NOMO-1 (cell line): ENCODE data around the gene ZNF100.
"Not testable (repeated sequence)": the region's sequence is repeated elsewhere in the genome, so short reads cannot be mapped to it uniquely, and the experiment has no call there.

Experiments
- DNase-seq, 2 experiments: peaks; one replicate each; lab custom pipeline; 2025; ENCODE audit not compliant: unreplicated experiment in 2 of 2; lab: John Stamatoyannopoulos, UW

ZNF100 gene

DNA sequence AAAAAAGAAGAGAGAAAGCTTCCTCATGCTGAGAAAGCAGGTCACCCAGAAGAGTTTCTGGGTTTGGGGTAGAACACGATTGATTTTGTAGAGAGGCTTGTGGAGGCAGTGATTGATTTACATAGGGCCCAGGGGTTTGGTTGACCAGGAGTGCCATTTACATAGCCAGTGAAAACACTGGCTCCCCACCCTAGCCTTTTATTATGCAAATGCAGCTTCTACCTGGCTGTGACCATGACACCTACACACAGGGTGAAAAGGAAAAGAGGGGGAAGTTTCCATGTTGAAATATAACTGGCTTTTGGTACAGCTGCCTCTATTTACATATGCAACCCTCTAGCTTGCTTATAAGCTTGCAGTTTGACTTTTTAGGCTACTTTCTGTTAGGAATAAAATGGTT is 62.0 kb downstream of the ZNF100 start:
- no peak for DNase-seq

DNA sequence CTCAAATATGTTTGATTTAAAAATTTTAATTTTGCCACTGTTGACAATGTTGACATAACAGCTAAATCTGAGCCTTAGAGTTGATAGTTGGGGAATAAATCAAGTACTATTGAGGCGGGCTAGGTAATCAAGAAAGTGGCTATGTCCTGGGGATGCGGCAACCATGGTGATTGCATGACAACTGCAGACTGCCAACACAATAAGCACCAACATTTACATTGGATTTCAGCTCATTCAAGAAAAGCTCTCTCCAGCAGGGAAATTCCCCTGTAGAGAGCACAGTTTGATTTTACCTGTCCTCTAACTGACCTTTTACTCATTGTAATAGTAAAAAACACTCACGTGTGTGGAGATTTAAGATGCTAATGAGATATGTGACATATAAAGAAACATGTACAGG is 63.1 kb downstream of the ZNF100 start:
- DNase-seq, result no peak

DNA sequence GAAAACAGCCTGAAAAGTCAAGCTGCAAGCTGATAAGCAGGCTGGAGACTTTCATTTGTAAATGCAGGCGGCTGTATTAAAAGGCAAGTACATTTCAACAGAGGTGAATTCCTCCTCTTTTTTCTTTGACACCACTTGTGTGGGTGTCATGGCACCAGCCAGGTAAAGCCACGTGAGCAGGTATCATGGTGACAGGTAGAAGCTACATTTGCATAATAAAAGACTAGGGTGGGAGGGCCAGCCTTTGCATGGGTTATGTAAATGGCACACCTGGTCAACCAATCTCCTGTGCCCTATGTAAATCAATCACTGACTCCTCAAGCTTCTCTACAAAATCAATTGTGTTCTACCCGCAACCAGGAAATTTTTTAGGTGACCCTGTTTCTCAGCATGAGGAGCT is 68.2 kb downstream of the ZNF100 start:
- DNase-seq, result no peak

DNA sequence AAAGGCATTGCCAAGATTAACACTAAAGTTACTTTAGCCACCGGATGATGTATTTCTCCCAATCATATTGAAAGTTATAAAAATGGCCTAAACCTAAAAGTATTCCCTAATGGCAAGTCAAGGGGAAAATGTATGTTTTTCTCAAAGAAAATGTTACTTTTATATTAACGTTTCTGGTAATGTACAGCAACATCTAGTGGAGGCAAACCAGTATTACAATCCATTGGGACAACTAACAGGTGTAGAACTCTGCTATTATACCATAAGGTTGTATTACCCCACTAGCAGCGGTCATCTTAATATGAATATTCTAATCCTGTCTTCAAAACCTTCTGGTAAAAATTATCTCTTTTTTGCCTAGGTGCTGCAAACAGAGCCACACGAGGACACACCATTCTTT is 69.2 kb downstream of the ZNF100 start:
- DNase-seq, result no peak

DNA sequence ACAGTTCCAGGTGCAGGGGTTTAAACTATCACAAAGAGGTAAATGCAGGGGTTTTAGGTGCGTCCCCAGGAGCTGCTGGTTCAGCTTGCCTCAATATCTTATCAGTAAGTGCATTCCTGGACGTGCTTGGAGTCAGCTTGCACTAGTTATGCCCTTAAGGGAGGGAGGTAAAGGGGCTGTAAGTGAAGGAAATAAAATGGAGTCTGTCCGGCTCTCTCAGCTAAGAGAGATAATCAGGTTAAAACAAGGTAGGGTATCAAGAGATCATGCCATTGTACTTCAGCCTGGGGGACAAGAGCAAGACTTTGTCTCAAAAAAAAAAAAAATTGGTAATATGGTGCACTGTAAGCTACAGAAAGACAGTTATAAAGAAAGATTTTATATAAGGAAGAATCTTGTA is 69.7 kb downstream of the ZNF100 start:
- no peak for DNase-seq

DNA sequence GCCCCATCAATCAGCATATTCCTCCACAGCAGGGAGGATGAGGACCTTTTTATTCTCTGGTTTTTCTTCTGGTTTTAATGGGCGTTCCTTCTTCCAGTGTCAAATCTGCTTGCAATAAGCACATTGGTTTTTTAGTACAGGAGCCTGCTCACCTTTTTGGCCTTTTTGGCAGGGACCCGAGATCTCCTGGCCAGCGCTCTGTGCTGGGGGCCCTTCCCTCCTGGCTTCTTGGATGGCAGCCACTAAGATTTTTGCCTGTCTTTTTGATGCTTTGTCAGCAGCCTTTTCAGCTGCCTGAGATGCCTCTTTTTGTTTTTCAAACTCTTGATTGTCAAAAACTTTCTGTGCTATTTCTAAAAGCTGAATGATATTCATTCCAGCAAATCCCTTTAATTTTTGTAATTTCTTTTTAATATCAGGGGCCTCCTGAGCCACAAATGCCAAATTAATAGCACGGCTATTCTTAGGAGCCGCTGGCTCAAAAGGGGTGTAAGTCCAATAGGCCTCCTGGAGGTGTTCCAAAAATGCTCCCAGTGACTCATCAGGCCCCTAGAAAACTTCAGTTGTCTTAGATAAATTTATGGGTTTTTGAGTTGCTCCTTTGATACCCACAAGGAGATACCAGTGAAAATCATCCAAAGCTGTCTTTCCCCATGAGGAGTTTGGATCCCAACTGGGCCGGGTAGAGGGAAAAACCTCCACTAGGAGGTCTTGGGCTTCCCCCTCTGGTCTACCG is 73.0 kb downstream of the ZNF100 start:
- DNase-seq, result no peak

DNA sequence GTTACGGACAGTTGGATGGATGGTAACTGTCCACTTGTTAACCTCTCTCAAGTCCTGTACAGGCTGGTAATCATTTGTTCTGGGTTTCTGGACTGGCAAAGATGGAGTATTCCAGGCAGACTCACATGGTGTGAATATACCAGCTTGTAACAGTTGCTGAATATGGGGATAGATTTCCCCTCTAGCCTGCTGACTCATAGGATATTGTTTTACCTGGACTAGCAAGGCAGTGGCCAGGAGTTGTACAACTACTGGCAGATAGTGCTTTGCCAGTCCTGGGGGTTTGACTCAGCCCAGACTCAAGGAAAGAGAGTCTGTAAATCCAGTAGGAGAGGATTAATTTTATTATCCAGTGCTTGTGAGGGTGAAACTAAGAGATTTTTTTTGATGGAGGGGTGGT is 74.0 kb downstream of the ZNF100 start:
- no peak for DNase-seq

DNA sequence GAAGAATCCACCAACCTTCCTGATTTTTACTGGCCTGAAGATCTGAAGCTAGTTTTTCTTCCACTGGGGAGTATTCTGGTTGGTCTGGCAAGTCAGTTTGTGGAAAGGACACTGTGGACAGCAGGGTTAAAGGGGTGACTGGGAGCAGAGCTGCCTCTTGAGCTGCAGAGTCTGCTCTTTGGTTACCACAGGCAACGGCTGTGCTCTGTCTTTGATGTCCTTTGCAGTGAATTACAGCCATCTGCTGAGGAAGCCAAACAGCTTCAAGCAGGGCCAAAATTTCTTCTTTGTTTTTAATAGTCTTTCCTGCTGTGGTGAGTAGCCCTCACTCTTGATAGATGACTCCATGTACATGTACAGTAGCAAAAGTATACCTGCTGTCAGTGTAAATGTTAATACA is 75.7 kb downstream of the ZNF100 start:
- no peak for DNase-seq

DNA sequence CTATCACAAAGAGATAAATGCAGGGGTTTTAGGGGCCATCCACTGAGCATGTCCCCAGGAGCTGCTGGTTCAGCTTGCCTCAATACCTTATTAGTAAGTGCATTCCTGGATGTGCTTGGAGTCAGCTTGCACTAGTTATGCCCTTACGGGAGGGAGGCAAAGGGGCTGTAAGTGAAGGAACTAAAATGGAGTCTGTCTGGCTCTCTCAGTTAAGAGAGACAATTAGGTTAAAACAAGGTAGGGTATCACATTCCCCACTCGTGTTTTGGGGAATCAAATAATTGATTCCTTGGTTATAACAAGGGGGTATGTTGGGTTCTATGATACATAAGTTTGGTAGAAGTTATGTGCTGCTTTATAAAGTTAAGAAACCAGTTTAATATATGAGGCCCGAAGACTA is 78.9 kb downstream of the ZNF100 start:
- no peak for DNase-seq

DNA sequence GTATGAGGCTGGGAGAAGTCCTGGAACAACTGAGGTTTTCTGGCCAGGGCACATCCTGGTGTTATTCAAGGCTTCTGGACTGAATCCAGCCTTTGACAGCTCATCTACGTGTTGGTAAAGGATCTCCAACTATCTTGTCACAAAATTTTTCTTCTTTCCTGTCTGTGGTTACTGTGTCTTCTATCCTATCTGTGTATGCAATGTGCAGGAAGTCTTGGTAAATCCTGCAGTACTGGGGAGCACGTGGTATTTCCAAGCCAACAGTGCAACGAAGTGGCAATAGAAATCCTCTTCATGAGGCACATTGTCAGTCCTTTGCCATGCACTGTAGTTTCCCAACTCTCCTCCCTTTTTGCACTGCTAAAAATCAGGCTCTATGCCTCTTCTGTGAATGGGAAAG is 86.7 kb downstream of the ZNF100 start:
- no peak for DNase-seq

DNA sequence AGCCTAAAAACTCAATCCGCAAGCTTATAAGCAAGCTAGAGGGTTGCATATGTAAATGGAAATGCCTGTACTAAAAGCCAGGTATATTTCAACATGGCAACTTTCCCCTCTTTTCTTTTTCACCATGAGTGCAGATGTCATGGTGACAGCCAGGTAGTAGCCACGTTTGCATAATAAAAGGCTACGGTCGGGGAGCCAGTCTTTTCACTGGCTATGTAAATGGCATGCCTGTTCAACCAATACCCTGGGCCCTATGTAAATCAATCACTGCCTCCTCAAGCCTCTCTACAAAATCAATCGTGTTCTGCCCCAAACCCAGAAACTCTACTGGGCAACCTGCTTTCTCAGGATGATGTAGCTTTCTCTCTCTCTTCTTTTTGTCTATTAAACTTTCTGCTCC is 87.4 kb downstream of the ZNF100 start:
- DNase-seq, result no peak

DNA sequence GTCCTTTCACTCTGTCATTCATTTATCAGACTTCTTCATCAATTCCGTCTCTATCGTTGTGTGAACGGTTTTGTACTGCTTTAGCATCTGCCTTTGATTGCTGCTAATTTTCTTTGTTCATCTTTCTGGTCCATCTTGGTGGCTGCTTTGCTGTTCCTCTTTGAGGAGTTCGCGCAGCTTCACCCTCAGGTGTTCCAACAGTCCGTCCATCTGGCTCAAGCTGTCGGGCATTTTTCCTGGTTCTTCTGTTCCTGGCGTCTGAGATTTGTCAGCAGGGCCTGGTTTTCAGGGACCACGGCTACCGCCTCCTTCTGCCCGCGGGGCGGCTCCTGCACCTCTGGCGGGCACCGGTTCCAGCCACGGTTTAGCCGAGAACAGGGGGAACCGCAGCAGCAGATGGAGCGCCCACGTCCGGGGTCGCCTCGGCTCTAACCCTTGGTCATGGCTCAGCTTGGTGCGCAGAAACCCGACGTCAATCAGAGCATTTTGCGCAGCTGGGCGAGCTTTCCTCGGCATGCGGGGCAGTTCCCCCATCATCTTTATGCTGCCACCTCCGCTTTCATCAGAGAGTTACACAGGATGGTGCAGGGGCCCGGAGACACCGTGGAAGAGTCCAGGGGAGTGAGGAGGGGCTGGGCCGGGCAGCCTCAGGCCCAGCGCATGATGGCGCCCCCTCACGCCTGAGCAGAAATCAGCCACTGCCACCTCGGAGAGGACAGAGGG is 89.5 kb downstream of the ZNF100 start:
- no peak for DNase-seq

DNA sequence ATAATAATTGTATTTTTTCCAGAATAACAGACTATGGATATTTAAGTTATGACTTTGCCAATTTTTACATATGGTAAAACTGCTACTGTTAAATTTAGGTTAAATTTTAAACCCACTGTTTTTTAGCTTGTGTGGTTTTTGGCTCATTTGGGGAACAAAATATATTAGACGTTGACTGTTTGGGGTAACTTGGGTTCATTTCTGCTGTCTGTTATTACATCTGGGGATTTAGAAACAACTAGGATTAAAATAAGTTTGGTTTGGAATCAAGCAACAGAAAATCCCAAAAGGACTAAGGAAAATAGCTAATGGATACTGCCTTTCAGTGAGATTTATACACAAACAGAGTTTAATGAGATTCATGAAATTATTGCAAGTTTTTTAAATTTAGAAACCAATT is 92.9 kb downstream of the ZNF100 start:
- no peak for DNase-seq

DNA sequence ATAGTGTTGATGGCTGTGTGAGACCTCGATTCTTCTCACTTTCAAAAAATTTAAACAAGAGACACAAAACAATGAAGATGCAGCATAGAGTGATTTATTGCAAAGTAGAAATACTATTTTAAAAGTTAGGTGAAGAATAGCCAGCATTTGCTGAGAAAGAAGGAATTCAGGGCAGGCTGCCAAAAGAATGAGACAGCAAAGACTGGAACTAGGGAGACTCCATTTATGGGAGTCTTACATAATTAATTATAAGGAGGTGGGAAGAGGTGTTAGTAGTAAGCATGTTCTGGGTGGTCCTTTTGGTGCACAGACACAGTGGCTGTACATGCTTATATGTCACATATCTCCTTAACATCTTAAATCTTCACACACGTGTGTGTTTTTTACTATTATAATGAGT is 93.9 kb downstream of the ZNF100 start:
- DNase-seq, result not testable (repeated sequence)
